Measurements from ENCODE around the gene ELF3. TPM values are rescaled to one million over a fixed set of nuclear protein-coding genes. Genes with fewer than 3 reads are reported as not detected.

The ELF3 gene

Small RNA genes within 50 kb of the gene (microRNA-seq; reads per million reads assigned to microRNA genes)
- gene MIR6740: not detected

All from HL-60 (cell line).